Measurements from ENCODE around the gene GTF2H2. TPM values are rescaled to one million over a fixed set of nuclear protein-coding genes. Genes with fewer than 3 reads are reported as not detected.
"Not testable (repeated sequence)": the region's sequence is repeated elsewhere in the genome, so short reads cannot be mapped to it uniquely, and the experiment has no call there.

Gene GTF2H2
- total RNA-seq (2014; rRNA removed; shearing (Covaris generic)): 98.4 and 98.5 TPM in 2 replicates
- polyA plus RNA-seq (2014; cell fraction: nucleus; rRNA removed): 87.0 and 97.4 TPM in 2 replicates

DNA sequence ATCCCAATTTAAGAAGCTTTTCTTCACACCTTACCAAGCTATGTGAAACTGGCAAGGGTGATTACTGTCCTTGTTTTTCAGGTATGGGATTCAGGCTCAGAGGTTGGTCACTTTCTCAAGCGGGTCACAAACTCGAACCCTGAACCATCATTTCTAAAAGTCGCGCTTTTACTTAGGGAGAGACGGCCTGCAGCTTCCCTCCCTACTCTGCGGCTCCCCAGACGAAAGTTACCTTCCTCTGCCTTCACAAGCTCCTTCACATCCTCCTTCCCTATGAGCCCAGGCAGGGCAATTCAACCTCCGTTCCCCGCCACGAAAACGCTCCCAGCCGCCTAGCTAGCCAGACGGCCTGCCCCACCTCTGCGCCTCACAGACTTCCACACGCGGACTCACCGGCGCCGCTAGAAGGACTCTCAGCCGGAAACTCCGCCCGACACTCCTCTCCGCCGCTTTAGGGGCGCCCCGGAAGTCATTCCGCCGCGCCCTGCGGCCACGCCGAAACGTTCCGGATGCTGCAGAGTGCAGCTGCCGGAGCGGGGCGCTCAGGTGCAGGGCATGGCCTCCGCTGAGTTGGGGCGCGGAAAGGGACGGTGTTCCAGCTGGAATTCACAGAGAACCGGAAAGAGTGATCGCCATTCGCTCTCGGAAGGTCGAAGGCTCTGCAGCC lies at the start of gene GTF2H2:
Gene GTF2H2 (minus strand): TSS at position 415 of the 667 bp plus-strand sequence. CDS start 4,913 bp downstream, outside the sequence.
- not testable (repeated sequence) for DNase-seq (ENCODE audit: extremely low read depth, low read depth)

DNA sequence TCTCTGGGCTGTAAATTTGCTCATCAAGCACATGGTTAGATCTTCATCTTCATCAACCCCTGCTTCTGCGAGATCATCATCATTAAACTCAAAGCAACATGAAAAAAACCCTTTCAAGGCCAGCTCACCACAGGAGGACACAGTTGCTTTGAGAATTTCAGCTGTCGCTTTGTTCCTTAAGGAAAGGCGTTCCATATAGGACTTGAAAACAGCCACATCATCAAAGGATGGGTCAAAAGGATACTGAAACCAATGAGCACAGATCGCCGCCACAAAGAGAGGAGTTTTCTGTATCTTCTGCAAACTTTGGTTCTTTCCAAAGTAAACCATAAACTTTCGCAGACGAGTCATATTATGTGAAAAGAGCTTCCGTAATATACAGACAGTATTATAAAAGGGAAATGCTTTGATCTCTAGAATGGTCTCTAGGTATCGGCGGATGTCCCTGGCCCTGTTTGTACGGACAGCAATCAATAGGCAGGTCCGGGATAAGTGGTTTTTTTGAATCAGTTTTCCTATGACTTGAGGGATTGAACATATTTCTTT lies 42.3 kb upstream of the GTF2H2 start:
- not testable (repeated sequence) for DNase-seq (ENCODE audit: extremely low read depth, low read depth)

DNA sequence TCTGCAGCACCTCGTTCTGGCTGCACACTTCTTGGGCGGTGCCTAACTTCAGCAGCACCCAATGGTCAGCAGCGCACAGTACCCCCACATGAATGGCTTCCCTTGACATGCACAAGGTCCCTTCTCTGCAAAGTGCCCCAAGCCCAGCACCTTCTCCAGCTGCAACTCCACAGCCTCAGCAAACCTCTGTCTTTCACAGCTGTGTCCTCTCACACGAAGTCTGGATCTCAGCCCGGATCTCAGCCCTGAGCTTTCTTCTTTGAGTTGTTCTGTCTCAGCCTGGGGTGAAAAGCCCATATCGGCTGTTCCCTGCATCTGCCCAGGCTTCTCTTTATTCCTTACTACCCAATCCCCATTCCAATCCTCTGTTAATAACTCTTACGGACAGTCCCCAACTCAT lies 32.5 kb upstream of the GTF2H2 start:
- DNase-seq (ENCODE audit: extremely low read depth, low read depth): not testable (repeated sequence)

DNA sequence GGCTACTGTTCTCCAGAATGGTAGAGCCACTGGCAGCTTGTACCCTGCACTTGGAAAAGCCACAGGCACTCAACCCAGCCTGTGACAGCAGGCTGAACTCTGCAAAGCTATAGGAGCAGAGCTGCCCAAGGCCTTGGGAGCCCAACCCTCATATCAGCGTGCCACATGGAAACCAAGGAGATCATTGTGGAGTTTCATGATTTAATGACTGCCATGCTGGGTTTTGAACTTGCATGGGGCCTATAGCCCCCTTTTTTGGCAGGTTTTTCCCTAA lies 30.4 kb upstream of the GTF2H2 start:
- DNase-seq (ENCODE audit: extremely low read depth, low read depth): not testable (repeated sequence)

DNA sequence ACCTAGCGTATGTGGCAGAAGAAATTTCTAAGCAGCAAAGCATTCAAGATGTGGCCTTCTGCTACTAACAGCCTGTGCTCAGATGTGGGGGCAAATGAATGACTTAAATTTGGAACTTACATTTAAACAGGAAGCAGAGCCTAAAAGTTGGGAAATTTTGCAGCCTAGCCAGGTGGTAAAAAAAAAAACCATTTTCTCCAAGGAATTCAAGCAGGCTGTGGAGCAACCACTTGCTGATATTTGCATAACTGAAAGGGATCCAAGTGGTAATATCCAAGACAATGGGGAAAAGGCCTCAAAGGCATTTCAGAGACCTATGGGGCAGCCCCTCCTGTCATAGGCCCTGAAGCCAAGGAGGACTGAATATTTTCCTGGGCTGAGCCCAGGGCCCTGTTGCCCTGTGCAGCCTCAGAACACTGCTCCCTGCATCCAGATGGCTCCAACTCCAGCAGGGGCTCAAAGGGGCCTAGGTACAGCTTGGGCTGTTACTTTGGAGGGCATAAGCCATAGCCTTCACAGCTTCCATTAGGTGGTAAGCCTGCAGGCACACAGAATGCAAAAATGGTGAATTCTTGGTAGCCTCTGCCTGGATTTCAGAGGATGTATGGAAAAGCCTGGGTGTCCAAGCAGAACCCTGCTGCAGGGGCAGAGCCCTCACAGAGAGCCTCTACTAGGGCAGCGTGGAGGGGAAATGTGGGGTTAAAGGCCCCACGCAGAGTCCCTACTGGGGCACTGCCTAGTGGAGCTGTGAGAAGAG lies 29.9 kb upstream of the GTF2H2 start:
- not testable (repeated sequence) for DNase-seq (ENCODE audit: extremely low read depth, low read depth)

DNA sequence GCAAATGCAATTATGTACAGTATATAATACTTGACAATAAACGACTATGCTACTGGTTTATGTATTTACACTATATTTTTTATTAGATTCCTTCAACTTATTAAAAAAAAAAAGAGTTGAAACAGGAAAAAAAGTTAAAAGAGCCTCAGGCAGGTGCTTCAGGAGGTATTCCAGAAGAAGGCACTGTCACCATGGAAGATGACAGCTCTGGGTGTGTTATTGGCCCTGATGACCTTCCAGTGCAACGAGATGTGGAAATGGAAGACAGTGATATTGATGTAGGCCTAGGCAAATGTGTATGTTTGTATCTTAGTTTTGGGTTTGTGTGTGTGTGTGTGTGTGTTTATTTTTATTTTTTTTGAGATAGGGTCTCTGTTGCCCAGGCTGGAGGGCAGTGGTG lies 22.3 kb upstream of the GTF2H2 start:
- not testable (repeated sequence) for DNase-seq (ENCODE audit: extremely low read depth, low read depth)

DNA sequence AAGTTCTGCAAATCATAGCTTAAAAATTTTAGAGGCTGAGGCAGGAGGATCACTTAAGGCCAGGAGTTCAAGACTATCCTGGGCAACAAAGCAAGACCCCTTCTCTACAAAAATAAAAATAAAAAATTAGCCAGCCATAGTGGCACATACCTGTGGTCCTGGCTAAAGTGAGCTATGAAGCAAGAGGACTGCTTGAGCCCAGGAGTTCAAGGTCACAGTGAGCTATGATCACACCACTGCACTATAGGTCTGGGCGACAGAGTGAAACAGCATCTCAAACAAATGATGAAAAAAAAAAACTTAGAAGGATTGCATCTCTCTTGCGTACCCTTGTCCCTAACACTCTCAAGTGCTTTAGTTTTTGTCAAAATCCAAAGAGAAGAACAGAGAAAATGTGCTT lies 21.3 kb upstream of the GTF2H2 start:
- DNase-seq (ENCODE audit: extremely low read depth, low read depth): not testable (repeated sequence)

DNA sequence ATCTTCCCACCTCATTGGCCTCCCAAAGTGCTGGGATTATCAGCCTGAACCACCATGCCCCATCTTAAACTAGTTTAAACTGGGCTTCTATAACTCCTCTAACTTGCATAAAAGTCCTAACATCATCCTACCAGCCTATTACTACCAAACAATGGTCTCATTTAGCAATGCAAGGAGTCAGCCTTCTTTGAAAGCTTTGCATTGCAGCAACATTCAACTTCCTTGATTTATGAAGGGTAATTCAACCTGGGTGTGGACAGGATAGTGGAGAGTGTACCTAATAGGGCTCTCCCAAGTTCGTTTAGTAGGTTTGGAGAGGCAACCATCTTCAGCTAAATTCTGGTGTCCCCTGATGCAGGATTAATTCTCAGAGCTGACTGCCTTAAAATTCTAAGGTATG lies 18.7 kb upstream of the GTF2H2 start:
- not testable (repeated sequence) for DNase-seq (ENCODE audit: extremely low read depth, low read depth)

DNA sequence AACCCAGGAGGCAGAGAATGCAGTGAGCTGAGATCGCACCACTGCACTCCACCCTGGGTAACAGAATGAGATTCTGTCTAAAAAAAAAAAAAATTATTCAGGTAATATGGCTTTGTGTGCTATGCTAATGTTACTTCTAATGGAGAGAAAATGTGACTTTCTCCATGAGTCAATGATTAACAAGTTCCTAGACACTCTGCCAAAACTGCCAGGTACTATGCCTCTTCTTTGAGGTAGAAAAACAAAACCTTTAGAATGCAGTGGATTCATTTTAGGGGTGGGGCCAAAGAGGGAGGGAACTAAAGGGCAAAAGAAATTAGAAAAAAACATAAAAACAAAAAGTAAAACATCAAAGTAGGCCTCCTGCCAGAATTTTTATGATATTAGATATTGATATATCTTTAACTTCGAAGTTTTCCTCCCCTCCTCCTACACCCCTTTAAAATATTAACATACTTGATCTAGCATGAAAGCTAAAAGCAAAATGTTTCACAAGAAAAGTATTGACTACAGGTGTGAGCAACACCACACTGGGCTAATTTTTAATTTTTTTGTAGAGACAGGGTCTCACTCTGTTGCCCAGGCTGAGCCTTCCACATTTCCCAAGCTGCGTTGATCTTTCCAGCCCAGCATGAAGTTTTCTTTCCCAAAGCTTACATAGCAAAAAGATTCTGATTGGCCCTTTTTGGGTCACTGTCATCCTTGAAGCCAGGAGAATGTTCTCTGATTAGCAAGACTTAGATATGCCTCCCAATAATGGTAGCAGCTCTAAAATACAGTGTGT lies 17.0 kb upstream of the GTF2H2 start:
- not testable (repeated sequence) for DNase-seq (ENCODE audit: extremely low read depth, low read depth)

DNA sequence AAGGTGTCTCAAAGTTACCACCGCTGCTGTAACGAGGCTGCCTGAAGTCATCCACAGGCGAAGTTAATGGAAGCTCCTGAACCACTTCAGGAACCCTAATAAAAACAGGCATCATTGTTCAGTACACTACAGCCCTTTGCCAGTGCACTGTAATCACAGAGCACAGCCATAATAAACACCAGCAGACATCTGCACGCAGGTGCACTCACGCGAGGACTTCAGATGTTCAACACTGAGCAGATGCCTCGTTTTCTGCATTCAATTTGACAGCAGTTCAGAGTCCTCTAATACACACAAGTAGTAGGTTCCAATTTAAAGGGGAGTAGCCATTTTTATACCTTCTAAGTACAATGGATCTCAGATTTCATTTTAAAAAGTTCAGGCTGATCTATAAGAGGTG lies 15.4 kb upstream of the GTF2H2 start:
- DNase-seq (ENCODE audit: extremely low read depth, low read depth): not testable (repeated sequence)

DNA sequence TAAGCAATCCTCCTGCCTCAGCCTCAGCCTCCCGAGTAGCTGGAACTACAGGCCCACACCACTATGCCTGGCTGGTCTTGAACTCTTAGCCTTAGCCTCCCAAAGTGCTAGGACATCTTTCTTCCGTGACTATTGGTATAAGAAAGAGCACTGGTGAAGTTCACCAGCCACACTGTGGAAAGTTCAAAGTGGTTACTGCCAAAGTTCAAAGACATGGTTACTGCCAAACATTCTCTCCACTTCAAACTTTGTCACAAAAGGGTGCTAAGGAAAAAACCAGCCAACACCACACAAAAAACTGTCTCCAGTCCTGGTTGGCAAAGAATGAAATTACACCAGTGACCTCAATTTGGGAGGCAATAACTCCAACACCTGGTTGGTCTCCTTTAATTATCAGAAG lies 14.9 kb upstream of the GTF2H2 start:
- DNase-seq (ENCODE audit: extremely low read depth, low read depth): not testable (repeated sequence)

DNA sequence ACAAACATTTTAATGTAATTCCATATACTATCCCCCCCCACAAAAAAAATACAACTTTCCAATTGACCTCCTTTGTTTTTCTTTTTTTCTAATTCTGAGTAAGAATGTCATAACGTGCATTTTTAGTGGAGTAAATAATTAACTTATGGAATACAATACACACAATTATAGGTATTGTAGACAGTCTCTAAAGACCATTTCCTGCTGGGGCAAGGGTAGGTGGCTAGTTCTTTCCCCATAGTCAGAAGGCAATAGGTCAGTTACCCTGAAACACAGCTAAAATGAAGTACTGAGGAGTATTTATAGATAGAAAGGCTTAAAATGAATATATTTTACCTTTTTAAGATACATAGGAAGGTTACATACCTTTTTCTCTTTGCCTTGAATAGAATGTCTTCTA lies 6.2 kb downstream of the GTF2H2 start:
- DNase-seq (ENCODE audit: extremely low read depth, low read depth): not testable (repeated sequence)

DNA sequence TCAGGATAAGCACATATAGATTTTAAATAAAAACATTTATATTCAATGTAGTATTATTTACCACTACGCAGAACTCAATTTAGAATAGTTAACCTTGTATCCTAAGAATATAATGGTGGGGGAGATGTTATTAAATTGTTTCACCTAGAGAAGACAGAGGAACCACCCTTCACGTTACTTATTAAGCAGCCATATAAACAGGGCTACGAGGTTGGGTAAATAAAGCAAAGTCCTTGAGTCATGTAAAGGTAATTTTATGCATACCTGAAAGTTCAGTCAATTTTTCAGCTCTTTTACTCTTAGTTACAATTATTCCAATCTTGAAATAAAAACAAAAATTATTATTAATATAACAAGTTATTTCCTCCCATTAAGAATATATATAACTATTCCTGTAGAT lies 8.1 kb downstream of the GTF2H2 start:
- not testable (repeated sequence) for DNase-seq (ENCODE audit: extremely low read depth, low read depth)

DNA sequence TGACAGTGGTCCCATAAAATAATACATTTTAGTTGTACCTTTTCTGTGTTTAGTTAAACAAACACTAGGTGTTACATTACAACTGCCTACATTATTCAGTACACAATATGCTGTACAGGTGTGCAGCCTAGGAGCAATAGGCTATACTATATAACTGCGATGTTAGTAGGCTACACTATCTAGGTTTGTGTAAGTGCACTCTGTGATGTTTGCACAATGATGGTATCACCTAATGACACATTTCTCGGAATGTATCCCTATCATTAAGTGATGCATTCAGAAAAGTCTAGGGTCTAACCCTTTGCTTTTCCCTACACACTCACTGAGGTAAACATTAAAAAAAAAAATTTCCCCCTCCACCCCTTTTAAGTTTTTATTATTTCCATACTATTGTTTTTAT lies 22.7 kb downstream of the GTF2H2 start:
- DNase-seq (ENCODE audit: extremely low read depth, low read depth): not testable (repeated sequence)

DNA sequence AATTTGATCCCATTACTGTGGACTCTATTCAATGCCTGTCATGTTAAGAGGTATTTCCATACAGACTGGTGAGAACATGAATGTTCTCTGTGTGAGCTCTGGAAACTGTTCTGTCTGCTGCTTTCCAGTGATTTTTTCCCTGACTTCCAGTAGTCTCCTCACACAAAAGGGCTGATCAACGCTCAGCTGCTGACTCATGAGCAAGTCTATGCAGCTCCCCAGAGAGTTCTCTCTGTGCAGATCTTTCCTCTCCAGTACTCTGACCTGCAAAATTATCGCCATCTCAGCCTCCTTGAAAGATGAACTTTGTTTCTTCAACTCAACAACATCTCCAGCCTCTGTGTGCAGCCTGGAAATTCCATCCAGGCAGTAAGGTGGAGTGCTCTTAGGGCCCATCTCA lies 23.3 kb downstream of the GTF2H2 start:
- DNase-seq (ENCODE audit: extremely low read depth, low read depth): not testable (repeated sequence)

DNA sequence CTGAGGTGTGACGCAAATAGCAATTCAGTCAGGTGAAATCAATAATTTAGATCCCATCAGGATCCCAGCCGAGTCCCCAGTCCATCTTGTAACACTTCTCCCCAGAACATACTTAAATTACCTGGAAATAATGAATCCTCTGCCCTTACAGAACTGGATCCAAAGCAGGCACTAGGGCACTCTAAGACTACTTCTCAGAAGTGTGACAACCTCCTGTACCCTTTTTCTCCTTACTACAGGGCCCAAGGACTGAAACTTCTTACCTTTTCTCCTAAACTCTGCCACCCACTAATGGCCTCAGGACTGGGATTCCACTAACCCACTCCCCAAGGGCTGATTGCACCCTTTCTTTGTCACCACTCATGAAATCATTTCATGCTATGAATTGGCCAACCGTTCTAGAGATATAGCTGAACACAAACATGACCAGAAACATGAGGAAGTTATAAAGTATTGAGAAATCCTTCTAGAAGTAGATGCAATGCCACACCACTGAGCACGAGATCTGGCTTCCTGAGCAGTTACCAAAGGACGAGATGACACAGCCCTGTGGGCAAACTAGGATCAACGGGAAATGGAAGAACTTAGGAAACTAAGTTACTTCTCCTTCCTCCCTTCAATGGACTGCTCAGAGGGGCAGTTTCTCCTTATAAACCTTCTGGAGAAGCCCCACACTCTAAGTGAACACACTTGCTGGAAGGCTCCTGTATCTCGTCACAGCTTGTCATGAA lies 36.3 kb downstream of the GTF2H2 start:
- not testable (repeated sequence) for DNase-seq (ENCODE audit: extremely low read depth, low read depth)

DNA sequence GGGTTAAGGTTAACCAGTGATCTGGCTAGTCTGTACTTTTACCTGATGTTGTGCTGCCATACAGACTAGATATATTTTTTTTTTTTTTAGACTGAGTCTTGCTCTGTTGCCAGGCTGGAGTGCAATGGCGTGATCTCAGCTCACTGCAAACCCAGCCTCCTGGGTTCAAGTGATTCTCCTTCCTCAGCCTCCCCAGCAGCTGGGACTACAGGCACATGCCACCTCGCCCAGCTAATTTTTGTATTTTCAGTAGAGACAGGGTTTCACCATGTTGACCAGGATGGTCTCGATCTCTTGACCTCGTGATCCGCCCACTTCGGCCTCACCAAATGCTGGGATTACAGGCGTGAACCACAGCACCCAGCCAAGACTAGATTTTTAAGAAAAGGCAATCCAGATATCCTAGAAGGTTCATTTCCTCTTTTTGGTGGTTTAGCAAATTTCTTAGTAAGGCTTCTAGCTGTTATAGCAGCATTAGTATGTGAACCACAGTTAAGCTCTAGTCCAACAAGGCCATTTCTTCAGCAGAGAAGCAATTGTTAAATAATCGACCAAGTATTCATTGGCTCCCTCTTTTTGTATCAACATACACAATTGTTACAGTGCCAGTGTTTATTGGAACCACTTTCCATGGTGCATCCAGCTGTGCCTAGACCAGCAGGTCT lies 42.1 kb downstream of the GTF2H2 start, which contains the start of gene NAIP:
Gene NAIP (minus strand): TSS at position 51 of the 665 bp plus-strand sequence. CDS start 12,424 bp downstream, outside the sequence.
- DNase-seq (ENCODE audit: extremely low read depth, low read depth): not testable (repeated sequence)

DNA sequence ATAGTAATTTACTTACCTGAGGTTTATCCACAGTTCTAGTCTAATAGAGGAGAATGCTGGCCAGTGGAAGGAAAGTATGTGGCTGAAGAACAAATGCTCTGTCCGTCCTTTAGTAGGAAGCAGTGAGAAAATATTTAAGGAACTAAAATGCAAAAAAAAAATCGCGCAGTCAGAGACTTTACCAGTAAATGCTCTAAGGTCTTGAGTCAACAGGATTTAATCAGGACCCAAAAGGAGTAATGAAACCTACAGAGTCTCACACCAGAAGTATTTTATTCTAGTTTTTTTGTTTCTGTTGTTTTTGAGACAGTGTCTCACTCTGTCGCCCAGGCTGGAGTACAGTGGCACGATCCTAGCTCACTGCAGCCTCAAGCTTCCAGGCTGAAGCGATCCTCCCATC lies 46.8 kb downstream of the GTF2H2 start:
- not testable (repeated sequence) for DNase-seq (ENCODE audit: extremely low read depth, low read depth)

DNA sequence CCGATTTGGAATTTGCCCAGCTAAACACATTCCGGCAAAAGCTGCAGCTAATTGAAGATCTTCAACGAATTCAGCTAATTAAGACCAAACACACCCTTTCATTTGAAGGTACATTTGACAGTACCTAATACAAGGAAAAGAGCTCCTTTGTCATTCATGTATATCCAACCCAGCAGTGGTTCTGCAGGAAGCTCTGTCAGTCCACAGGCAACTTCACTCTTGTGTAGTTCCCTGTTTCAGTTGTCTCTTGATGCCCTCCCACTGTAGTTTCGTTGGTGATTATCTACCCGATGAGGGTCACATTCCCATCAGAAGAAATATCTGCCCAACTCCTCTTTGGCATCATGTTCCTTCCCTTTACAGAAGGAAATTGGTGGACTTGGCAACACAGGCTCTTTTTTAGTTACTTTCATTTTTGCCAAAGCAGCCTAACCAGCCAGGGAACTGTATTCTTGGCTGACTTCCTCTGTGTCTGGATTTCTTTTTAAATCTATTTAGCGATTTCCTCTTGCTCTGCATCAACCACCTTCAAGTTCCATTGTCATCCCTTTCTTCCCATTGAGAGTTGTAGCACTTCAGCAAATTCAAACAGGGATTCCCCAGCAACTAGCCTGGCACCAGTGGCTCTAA lies 49.0 kb downstream of the GTF2H2 start:
- not testable (repeated sequence) for DNase-seq (ENCODE audit: extremely low read depth, low read depth)
